HG03045 (cell line): ENCODE results near the gene HS6ST2.

Experiments used
- ATAC-seq: cut with Tn5 transposase; IDR thresholded peaks from one replicate; pipeline ENCODE4 v1.9.1; 2021; ENCODE audit warnings: mild to moderate bottlenecking, moderate library complexity; ENCODE audit not compliant: unreplicated experiment

Gene HS6ST2

DNA sequence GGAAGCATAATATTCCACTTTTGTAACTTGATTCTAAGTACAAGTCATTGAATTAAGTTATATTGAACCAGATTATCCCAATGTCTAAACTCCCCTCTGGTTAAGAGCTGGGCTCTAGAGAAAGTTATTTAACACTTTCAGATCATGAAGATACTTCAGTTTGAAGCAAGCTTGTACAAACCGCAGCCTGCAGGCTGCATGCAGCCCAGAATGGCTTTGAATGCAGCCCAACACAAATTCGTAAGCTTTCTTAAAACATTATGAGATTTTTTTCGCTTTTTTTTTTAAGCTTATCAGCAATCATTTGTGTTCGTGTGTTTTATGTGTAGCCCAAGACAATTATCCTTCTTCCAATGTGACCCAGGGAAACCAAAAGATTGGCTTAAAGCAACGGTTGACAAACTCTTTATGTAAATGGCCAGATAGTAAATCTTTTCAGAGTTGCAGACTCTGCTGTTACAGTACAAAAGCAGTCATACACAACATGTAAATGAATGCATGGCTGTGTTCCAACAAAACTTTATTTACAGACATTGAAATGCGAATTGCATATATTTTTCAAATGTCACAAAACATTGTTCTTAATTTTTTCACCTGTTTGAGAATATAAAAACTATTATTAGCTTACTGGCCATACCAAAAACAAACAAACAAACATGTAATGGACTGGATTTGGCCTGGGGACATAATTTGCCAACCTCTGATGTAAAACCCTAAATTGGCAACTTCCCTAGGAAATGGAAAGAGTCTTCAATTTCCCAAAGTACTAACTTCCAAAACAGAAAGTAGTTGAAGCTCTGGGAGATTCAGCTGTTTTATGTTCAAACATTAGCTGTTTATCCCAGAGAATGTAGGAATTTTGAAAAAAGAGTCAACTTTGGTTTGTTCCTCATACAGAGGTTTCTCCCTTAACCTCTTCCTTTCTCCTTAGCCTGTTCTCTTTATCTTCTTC lies 268.5 kb downstream of the HS6ST2 start:
- no peak for ATAC-seq

DNA sequence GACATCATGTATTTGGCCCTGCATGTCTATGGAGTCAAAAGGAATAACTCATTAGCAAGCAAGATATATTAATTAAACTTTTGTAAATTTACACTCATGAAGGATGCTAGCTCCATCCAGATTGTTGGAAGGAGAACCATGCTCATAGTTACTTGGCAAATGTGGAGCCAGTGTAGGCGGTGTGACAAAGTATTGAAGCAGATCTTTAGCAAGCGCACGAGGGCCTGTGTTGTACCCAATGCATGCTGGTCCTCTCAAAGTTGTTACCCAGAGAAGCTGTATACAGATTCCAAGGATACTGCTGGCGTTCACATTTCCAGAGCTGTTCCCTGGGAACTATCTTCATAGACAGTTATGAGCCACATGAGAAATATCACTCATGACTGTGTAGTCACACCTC lies 273.2 kb downstream of the HS6ST2 start:
- no peak for ATAC-seq

- no peak for ATAC-seq
These were observed 281.2 kb downstream of the HS6ST2 start for GRCh38 chrX:132677233-132677716.

GRCh38 chrX:132676561-132677186 lies 281.8 kb downstream of the HS6ST2 start:
- ATAC-seq, result no peak

DNA sequence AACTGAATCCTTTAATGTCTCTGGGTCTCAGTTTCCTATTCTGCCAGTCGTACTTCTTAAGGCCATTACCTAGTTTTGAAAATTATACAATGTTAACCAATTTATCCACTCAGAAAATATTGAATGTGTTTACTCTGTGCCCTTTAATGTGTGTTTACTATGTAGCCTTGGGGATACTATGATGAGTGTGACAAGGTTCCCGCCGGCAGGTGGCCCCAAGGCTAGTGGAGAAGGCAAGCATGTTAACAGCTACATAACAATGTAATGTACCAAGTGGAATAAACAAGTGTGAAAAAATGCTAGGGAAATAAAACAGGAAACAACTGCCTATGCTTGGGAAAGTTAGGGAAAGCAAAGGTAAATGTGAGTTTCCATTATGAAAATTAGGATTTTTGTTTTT lies 282.3 kb downstream of the HS6ST2 start:
- no peak for ATAC-seq

GRCh38 chrX:132673331-132673730 lies 285.1 kb downstream of the HS6ST2 start:
- no peak for ATAC-seq

GRCh38 chrX:132671229-132671641 lies 287.2 kb downstream of the HS6ST2 start:
- no peak for ATAC-seq

DNA sequence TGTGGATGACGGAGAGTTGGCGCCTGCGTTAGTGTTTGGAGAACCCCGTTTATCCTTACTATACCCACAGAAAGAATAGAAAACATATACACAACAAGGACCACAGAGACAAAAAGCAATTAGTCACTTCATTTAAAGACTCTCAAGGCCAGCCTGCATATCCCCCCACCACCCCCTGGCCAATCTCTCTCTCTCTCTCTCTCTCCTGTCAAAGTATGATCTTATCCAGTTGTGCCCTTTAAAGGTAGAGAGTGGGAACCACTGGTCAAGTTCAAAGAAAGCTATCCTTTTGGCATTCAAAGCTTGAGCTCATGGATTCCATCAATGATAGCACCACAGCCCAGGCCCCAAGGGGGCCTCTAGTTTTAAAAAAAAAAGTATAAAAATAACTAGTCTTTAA lies 289.3 kb downstream of the HS6ST2 start:
- no peak for ATAC-seq

DNA sequence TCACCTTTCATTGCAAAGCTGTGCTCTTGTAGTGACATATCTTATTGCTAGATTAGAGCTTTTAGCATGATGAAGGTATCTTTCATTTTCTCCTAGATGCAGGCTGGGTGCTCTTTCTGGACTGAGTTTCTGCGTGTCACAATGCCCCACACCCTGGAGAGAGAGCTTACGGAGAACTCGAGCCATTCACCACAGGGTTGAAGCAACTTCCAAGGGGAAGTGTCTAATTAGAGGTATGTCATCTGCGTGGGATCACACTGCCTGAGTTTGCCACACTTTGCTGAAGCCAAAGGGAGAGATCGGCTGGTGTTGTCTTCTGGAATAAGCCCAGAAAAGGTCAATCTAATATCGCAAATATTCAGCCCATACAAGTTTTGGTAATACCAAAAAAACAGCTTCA lies 290.3 kb downstream of the HS6ST2 start:
- no peak for ATAC-seq

GRCh38 chrX:132665676-132666075 lies 292.8 kb downstream of the HS6ST2 start:
- no peak for ATAC-seq

- no peak for ATAC-seq
These were observed 294.2 kb downstream of the HS6ST2 start for GRCh38 chrX:132664273-132664672.

DNA sequence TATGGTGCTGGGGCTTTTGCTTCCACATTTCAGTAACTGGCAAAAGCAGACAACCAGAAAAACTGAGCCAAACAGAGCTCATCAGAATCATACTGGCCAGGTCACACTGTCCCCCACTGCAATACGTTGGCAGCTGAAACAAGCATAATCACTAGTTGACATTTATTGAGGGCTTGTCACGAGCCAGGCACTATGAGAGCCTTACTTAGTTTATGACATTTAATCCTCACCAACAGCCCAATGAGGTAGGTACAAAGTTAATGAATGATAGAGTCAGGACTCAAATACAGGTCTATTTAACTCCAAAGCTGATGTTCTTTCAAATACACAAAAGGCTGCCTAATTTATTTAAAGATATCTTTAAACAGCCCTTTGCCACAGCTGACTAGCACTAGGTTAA lies 295.6 kb downstream of the HS6ST2 start:
- no peak for ATAC-seq

DNA sequence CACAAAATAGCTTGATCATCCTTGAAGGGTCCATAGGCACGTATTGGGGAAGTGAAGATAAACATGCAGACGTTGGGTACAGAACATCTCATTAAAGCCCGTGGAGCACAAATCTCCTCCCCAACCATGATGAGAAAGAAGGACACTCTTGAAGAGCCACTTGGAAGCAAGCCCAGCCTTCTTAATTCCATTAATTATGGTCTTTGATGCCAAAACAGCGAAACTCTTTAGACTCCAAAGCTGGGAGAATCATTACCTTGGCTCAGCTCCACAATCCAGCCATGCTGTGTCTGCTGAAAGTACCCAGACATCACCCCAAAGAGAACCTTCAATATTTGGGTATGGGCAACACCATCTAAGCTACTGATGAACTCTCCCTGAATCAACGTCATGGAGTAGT lies 300.6 kb downstream of the HS6ST2 start:
- ATAC-seq, result no peak

DNA sequence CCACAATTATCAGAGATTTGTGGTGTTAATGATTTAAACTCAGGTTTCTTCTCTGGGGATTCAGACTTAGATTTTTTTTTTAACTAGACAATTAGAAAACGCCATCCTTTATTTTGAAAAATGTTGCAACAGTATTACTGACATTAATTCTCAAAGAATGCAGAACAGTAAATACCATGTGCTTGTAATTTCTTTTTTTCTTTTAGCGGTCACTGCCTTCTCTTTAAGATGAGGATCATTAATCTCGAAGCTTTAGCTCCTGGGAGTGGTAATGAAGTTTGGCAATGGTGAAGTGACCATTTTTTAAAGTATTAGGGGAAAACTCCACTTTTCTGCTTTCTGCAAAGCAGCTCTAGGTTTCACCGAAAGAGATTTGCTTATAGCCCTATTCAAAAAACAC lies 305.6 kb downstream of the HS6ST2 start:
- no peak for ATAC-seq

- ATAC-seq, result no peak
These were observed 306.9 kb downstream of the HS6ST2 start for GRCh38 chrX:132651421-132652086.

DNA sequence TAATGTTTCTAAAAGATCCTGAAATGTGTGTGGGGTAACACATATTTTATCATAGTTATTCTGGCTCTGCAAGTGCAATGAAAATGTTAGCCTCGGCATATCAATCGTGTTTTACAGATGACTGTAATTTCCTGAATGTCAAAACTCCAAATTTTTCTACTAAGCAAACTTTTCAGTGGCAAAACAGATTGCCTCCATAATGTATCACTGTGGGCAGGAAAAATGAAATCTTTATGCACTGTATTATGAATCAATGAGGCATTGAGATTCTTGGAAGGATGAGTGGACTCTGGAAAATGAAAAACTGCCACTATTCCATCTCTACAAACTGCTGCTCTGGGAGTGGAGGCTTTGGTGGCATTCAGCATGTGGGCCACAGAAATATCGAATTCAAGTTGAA lies 309.5 kb downstream of the HS6ST2 start:
- no peak for ATAC-seq

- no peak for ATAC-seq
These were observed 319.0 kb downstream of the HS6ST2 start for GRCh38 chrX:132639446-132639845.

GRCh38 chrX:132638313-132638712 lies 320.1 kb downstream of the HS6ST2 start:
- no peak for ATAC-seq

DNA sequence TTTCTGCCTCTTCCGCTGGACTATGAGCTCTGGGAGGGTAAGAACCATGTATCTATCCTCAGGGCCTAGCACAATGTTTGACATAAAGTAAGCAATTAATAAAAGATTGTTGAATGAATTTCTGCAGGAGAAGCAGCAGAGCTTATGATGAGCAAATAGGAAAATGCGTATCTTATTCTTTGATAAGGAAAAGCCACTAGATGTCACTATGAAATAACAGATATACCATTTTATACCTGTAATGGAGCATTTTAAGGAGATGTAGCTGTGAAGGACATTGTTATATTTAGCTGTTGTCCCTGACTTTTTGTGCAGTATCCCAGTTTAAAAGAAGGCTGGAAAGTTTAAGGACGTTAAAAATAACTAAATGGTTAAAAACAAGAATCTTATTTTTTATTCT lies 322.3 kb downstream of the HS6ST2 start:
- no peak for ATAC-seq

DNA sequence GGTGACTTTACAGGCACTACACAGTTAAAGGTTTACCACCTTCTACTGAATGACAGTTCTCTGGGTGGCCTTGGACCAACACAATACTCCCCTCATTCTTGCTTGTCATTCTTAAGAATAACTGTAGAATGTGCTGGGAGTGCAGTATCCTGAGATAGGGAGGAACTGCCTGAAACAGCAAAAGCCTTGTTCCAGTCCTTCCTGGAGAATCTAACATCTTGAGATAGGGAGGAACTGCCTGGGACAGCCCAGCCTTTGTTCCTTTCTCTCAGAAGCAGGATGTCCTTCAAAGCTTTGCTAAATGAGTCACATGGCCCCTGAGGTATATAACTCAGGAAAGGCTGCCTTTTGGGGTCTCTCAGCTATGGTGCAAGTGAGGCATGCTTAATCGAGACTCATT lies 323.9 kb downstream of the HS6ST2 start:
- no peak for ATAC-seq

- no peak for ATAC-seq
These were observed 326.7 kb downstream of the HS6ST2 start for GRCh38 chrX:132631579-132632232.
